GM19351 (cell line): Measurements from ENCODE around the gene GLA.

Experiments
- ATAC-seq: cut with Tn5 transposase; IDR thresholded peaks from one replicate; pipeline ENCODE4 v1.9.1; 2021; ENCODE audit warnings: mild to moderate bottlenecking, moderate library complexity; ENCODE audit not compliant: unreplicated experiment

GLA gene

GRCh38 chrX:101359966-101360365 is 47.8 kb downstream of the GLA start:
- ATAC-seq = no peak

DNA sequence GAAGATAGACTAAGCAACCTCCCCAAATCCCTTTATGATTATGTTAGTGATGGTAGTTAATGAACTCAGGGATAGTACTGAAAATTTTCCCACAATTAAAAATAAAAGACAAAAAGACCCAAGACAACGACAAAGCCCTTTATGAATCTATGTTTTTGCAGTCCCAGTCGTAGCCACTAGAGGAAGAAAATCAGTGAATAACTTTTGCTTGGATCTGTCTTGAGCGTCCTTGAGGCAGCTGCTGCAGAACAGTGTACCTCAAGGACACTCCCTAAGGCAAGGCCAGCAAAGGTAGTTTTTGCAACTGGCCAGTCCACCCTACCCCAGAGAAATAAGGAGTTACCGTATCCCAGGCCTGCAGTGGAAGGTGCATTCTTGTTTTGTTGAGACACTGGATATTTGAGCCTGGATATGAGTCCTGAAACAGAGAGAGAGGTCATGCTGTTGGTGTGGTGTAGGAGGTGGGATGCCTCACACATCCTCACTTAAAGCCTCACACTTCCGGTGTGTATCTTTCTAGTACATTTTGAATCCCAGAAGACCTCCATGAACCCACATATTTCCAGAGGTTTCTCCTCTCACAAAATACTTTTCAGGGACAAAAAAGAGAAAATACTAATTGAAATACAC is 50.4 kb downstream of the GLA start:
- peak; percentile 60 for ATAC-seq

GRCh38 chrX:101349193-101349562 is 58.5 kb downstream of the GLA start:
- no peak for ATAC-seq

GRCh38 chrX:101348452-101349192 is 59.1 kb downstream of the GLA start, which contains the start of gene TIMM8A:
Gene TIMM8A (minus strand): TSS chrX:101348742. CDS start chrX:101348664, 78 bp downstream.
- peak; percentile 97 for ATAC-seq

- ATAC-seq = peak; percentile 13
Measured at GRCh38 chrX:101347859-101348451, 59.8 kb downstream of the GLA start.
